ENCODE data around the gene FBXL7.

FBXL7 gene

GRCh38 chr5:15904899-15905830 is 405.2 kb downstream of the FBXL7 start:
- no peaks in the 10 kb centered on the region for H3K27me3 ChIP-seq (ENCODE audit: control insufficient read depth, low read length)
- no peaks in the 10 kb centered on the region for H4K20me1 ChIP-seq (ENCODE audit: control insufficient read depth, insufficient read depth, low read depth, low read length)
- no peaks in the 10 kb centered on the region for H3K79me2 ChIP-seq (ENCODE audit: control insufficient read depth, low read length)
- H3K4me2 ChIP-seq (ENCODE audit: low read length), result no peak overlapping the region
- H3K9me3 ChIP-seq (ENCODE audit: control insufficient read depth, insufficient read depth, low read length), result no peaks in the 10 kb centered on the region
- H3K4me1 ChIP-seq (ENCODE audit: control insufficient read depth, low read length), result no peaks in the 10 kb centered on the region
- no peaks in the 10 kb centered on the region for H3K36me3 ChIP-seq (ENCODE audit: control insufficient read depth, low read length)
- H3K27ac ChIP-seq (ENCODE audit: low read depth, low read length), result no peak overlapping the region
- no peaks in the 10 kb centered on the region for H3K9me2 ChIP-seq (replicated peaks; ENCODE audit: control insufficient read depth, low read length)
- TF ChIP-seq CTCF (IDR thresholded peaks at IDR 0.05; ENCODE audit: low read depth, low read length, poor library complexity, severe bottlenecking), result no peak
- no peak for TF ChIP-seq EZH2phosphoT487 (IDR thresholded peaks at IDR 0.05; ENCODE audit: borderline replicate concordance, low read length)
- no peaks in the 10 kb centered on the region for H3F3A ChIP-seq (ENCODE audit: control insufficient read depth, insufficient read depth)
- no peak overlapping the region for H3K4me3 ChIP-seq (ENCODE audit: low read length)

GRCh38 chr5:15914638-15915037 is 414.7 kb downstream of the FBXL7 start:
- no peak overlapping the region for H3K4me2 ChIP-seq (ENCODE audit: low read length)
- no peaks in the 10 kb centered on the region for H3K4me1 ChIP-seq (ENCODE audit: control insufficient read depth, low read length)
- H3K27ac ChIP-seq (ENCODE audit: low read depth, low read length), result no peak overlapping the region
- TF ChIP-seq EZH2phosphoT487 (IDR thresholded peaks at IDR 0.05; ENCODE audit: borderline replicate concordance, low read length) (no peak), CTCF (IDR thresholded peaks at IDR 0.05; ENCODE audit: low read depth, low read length, poor library complexity, severe bottlenecking) (no peak)
- no peak overlapping the region for H3K4me3 ChIP-seq (ENCODE audit: low read length)
- no peaks in the 10 kb centered on the region for H4K20me1 ChIP-seq (ENCODE audit: control insufficient read depth, insufficient read depth, low read depth, low read length)
- H3K9me3 ChIP-seq (ENCODE audit: control insufficient read depth, insufficient read depth, low read length), result no peaks in the 10 kb centered on the region
- H3K79me2 ChIP-seq (ENCODE audit: control insufficient read depth, low read length), result no peaks in the 10 kb centered on the region
- H3K9me2 ChIP-seq (replicated peaks; ENCODE audit: control insufficient read depth, low read length), result no peaks in the 10 kb centered on the region
- no peaks in the 10 kb centered on the region for H3F3A ChIP-seq (ENCODE audit: control insufficient read depth, insufficient read depth)
- no peaks in the 10 kb centered on the region for H3K27me3 ChIP-seq (ENCODE audit: control insufficient read depth, low read length)
- H3K36me3 ChIP-seq (ENCODE audit: control insufficient read depth, low read length), result no peaks in the 10 kb centered on the region

GRCh38 chr5:15926586-15926985 is 426.6 kb downstream of the FBXL7 start:
- no peaks in the 10 kb centered on the region for H4K20me1 ChIP-seq (ENCODE audit: control insufficient read depth, insufficient read depth, low read depth, low read length)
- H3K36me3 ChIP-seq (ENCODE audit: control insufficient read depth, low read length), result no peaks in the 10 kb centered on the region
- H3K4me3 ChIP-seq (ENCODE audit: low read length), result no peak overlapping the region
- no peaks in the 10 kb centered on the region for H3F3A ChIP-seq (ENCODE audit: control insufficient read depth, insufficient read depth)
- no peaks in the 10 kb centered on the region for H3K9me2 ChIP-seq (replicated peaks; ENCODE audit: control insufficient read depth, low read length)
- no peak overlapping the region for H3K4me2 ChIP-seq (ENCODE audit: low read length)
- no peaks in the 10 kb centered on the region for H3K27me3 ChIP-seq (ENCODE audit: control insufficient read depth, low read length)
- H3K27ac ChIP-seq (ENCODE audit: low read depth, low read length), result no peak overlapping the region
- H3K79me2 ChIP-seq (ENCODE audit: control insufficient read depth, low read length), result no peaks in the 10 kb centered on the region
- H3K4me1 ChIP-seq (ENCODE audit: control insufficient read depth, low read length), result no peaks in the 10 kb centered on the region
- TF ChIP-seq EZH2phosphoT487 (IDR thresholded peaks at IDR 0.05; ENCODE audit: borderline replicate concordance, low read length), result no peak
- no peak for TF ChIP-seq CTCF (IDR thresholded peaks at IDR 0.05; ENCODE audit: low read depth, low read length, poor library complexity, severe bottlenecking)
- peaks cover 5% of the 10 kb centered on the region; the same call in 1 of the 2 replicates for H3K9me3 ChIP-seq (ENCODE audit: control insufficient read depth, insufficient read depth, low read length)
